Activated CD8-positive, alpha-beta memory T cell treated with anti-CD3 and anti-CD28 coated beads for 1 hour (primary cell): ENCODE data around the gene COX20.
"Not testable (repeated sequence)": the region's sequence is repeated elsewhere in the genome, so short reads cannot be mapped to it uniquely, and the experiment has no call there.

ENCODE experiments used
- DNase-seq, 2 donors: peaks; one replicate each; pipeline ENCODE4 v3.0.0-alpha.2; 2020; ENCODE audit warnings: low read depth in 1 of 2; ENCODE audit errors: extremely low read depth in 1 of 2

Gene COX20, protein sequence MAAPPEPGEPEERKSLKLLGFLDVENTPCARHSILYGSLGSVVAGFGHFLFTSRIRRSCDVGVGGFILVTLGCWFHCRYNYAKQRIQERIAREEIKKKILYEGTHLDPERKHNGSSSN

DNA sequence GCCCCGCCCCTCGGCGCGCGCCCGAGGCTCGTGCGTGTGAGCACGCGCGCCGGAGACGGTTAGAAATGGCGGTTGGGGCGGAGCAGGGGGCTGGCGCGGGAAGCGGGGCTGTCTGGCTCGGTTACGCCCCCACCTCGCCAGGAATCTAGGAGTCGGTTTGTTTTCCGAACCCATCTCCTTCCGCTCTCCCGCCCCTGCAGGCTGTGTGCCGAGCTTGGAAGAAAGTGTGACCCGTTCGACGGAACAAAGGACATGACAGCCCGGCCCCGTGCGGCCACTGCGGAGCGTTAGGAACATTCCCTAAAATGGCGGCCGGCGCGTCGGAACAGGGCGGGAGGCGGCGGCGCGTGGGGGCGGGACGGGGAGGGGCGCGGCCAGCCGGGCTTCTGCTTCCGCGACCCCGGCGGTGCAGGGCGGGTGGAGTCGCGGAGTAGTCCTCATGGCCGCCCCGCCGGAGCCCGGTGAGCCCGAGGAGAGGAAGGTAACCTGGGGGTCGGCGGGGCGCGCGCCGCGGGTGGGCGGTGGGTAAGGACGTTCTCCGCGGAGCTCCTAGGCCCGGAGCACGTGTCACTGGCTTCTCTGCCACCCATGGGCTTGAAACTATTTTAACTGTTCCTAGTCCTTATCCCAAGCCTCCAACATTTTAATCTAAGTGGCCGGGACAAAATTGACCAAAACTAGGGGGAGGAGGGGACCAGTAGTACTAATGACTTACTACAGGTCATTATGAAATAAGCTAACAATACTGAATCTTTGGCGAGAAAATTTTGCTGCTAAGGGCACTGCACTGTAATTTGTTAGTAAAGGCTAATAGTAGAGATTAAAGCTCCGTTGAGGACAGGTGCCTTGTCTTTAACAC lies at the start of gene COX20:
COX20 (plus strand) TSS at position 383 of the 859 bp plus-strand sequence; CDS start at position 440, 57 bp downstream.
- peak; percentile 69 to 85 for DNase-seq

DNA sequence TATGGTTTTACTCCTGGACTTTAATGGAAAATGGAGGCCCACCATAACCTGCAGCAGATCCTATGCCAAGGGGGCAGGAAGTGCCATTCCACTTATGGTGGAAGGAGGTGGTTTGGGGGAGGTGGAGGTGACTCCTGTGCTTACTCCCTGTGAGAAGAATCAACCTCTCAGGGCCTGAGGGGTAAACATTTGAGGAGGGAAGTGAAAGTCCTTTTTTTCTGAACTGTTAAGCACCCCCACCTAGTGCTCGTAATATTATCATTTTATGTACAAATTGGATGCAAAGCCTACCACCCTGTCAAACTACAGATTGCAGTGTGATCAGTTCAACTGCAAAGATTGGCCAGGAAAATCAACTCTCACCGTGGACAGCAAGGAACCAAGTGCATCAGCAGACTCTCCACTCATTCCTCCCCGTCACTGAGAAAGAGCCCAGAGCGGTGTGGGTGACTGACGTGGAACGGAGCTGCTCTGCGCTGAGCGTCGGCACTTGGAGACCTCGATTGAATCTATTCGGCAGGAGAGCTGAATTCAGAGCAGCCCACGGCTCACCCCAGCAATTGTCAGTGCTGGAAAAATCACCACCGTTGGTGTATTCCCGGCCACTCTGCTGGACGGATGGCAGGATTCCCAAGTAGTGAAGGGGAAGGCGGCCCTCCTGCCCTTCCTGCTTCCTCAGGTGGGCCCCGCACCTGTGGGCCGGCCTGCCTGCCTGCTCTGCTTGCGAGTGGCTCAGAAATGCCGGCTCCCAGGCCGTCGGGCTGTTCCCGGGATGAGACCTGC lies 46.8 kb upstream of the COX20 start:
- no peak for DNase-seq

DNA sequence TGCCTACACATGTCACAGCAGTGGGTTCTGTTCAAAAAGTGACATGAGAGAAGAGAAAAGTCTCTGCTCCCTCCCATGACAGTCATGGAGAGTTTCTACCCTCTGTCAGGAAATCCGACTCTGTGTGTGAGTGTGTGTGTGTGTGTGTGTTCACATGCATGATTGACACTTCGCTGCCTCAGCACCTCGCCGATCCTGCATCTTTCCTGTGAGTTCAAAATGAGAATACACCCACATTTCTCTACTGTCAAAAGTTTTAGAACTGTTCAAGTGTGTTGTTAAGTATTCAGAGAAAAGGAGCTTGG lies 46.2 kb upstream of the COX20 start:
- DNase-seq: no peak

DNA sequence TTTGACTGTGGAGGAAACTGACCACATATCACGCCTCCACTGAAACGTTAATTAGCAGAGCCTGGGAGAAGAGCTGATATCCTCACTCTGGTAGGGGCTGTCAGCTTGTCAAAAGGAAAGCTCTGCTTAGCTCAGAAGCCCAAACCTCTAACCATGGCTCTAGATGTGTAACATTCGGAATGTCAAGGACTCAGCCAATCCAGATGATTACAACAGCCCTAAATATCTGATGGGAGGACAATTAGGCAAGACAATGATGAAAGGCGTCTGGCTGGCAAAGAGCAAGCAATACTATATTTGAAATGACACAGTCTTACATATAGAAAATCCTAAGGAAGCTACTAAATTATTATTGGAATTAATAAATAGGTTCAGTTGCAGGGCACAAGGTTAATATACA lies 45.7 kb upstream of the COX20 start:
- DNase-seq: no peak

DNA sequence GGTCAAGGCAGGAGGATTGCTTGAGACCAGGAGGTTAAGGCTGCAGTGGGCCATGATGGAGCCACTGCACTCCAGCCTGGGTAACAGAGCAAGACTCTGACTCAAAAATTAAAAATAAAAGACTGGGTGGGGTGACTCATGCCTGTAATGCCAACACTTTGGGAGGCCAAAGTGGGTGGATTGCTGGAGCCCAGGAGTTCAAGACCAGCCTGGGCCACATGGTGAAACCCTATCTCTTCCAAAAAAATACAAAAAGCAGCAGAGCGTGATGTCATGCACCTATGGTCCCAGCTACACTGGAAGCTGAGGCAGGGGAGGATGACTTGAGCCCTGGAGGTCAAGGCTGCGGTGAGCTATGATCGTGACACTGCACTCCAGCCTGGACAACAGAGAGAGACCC lies 44.4 kb upstream of the COX20 start:
- DNase-seq: no peak

DNA sequence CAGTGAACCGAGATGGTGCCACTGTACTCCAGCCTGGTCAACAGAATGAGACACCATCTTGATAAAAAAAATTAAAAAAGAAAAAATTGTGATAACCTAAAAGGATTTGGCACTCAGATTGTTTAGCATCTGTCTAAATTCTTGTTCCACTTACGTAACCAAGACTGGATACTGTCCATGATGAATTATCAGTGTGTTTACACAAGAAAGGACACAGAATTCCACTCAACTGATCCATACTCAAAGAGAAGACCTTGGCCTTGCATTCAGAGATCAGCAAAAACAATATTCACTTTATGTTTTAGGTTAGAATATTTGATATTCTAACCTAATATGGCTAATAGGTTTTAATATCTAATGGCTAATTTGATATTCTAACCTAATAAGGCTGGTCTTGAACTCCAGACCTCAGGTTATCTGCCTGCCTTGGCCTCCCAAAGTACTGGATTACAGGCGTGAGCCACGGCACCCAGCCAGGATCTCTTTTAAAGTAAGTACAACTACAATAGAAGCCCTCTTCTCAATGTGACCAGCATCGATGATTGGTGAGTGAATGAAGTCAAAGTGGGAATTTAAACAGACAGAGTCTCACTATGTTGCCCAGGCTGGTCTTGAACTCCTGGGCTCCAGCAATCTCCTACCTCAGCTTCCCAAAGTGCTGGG lies 43.1 kb upstream of the COX20 start:
- DNase-seq: no peak

DNA sequence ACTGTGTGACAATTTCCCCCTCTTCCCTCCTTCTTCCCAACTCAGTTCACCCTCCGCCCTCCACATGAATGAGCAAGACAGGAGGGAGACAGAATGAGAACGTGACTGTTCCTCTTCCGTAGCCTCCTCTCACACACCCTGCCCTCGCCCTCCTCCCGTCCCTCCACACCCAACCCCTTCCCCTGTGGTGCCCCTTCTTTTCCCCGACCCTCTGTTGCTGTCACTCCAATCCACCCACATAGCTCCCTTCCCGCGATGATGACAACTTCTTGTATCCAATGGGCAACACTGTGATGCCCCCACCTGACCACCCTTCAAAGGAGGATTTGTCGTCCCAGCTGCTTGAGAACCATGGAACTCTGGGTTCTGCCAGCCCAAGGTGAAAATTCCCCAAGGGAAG lies 41.4 kb upstream of the COX20 start:
- no peak for DNase-seq

DNA sequence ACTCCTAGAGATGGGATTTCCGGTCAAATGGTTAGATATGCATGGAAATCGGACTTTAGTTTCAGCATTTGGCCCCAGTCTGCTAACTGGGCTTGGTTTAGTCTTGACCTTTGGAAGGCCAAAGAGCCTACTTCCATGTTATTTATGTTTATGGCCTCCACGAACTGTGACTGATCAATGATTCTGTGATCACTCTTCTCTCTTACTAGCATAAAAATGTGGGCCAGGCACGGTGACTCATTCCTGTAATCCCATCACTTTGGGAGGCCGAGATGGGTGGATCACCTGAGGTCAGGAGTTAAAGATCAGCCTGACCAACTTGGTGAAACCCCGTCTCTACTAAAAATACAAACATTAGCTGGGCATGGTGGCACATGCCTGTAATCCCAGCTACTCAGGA lies 40.9 kb upstream of the COX20 start:
- DNase-seq: not testable (repeated sequence)

DNA sequence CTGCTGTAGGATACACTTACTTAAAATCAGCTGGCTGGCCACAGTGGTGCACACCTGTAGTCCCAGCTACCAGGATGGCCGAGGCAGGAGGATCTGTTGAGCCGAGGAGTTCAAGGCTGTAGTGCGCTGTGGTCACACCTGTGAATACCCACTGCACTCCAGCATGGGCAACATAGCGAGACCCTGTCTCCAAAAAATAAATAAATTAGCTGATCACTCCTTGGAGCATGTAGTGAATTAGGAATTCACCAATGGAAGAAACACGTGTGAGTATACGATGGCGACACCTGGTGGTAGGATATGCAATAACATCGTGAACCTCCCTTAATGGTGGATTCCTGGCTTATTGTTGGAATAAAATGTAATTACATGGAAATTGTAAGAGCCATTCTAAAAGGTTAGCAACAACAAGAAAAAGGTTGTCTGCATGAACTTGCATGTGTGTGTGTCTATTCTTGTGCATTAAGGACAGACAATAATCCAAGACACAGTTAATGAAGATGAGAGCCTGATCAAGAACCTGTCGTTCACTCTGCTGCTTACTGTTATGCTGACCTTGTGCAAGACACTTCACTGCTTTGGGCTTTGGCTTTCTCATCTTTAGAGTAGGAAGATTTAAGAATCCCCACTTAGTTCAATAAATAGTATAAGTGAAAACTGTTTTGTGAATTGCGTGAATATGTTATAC lies 38.6 kb upstream of the COX20 start:
- peak; percentile 17 to 33 for DNase-seq

DNA sequence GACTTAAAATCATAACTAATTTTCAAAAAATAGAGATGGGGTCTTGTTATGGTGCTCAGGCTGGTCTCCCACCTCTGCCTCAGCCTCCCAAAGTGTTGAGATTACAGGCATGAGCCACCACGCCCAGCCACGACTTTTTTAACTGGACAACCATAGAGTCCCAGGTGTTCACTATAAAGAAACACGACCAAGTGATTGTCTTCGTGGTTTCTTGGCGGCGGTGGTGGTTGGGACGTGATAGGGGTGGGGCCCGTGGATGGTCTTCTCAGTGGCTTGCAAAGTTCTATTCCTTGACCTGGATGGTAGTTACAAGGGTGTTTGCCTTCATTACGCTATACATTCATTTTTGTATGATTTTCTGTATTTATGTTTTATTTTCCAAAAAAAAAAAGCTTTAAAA lies 34.6 kb upstream of the COX20 start:
- no peak for DNase-seq

DNA sequence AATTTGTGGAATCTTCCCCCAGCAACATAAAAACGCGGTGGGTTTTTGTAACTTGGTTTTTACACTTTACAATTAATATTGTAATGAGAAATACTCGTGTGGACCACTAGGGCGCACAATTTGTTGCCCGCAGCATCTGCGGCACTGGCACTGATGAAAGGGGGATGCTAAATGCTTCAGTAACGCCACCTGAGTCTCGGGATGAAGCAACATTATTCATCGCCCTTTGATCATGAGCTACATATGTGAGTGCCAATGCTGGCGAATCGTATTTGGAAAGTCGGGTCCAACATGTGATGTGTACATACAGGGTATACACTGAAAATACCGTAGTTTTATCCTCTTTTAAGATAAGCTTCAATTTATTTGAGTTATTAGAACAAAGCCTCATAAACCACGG lies 34.2 kb upstream of the COX20 start:
- DNase-seq: peak; percentile 12 to 15

DNA sequence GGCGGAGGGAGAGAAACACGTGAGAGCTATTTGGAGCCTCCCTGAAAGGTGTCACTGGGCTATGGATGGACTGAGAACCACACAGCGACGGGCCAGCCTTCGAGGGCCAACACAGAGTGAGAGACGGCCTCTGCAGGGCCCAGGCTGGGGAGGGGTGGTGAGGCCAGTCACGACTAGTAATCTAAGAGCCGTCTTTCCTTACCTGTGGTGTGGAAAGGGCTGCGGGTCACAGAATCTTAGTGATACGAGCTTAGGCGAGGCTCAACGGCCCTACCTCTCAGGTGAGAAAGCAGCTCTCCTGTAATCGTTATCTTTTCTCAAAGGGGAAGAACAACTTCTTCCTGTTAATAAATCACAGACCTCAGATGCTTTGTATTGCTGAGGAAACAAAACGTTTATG lies 33.4 kb upstream of the COX20 start:
- DNase-seq: no peak

DNA sequence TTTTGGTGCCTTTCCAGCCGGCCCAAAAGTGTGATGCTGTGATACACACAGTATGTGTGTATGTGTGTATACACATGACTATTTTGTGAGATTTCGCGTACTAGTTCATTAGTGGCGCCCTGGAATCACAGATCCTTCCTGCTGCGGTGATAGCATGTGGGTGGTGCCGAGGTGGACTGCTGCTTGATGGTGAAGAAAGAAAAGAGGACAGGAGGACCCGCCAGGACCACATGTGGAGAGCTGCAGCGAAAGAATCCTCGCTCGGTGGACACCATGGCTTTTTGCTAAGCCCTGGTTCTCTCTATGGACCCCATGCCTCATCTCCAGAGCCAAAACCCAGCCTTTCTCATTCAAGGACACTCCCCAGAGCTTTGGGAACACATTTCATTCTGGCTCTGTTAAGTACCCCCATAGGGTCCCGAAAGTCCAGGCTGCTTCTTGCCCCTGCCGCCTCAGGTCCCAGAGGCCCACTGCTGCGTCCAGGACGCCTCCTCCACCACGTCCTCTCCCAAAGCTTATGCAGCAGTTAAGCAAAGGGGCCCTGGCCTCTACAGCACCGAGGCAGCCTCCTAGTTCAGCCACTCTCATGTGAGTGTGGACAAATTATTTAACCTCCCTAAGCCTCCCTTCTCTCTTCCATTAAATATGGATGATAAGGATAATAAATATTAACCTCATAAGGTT lies 32.8 kb upstream of the COX20 start:
- DNase-seq: no peak

DNA sequence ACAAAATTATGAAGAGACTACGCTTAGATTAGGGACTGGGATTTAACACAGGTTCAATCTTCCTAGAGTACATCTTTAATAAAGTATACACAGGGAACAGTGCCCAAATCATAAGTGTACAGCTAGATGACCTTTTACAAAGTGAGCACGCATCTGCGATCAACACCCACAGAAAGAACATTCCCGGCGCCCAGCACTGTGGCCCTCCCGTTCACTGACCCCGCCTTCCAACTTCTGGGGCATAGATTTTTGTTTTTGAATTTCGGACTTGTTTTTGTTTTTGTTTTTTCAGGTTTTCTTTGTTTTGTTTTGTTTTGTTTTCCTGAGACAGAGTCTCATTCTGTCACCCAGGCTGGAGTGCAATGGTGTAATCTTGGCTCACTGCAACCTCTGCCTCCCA lies 30.6 kb upstream of the COX20 start:
- no peak for DNase-seq

DNA sequence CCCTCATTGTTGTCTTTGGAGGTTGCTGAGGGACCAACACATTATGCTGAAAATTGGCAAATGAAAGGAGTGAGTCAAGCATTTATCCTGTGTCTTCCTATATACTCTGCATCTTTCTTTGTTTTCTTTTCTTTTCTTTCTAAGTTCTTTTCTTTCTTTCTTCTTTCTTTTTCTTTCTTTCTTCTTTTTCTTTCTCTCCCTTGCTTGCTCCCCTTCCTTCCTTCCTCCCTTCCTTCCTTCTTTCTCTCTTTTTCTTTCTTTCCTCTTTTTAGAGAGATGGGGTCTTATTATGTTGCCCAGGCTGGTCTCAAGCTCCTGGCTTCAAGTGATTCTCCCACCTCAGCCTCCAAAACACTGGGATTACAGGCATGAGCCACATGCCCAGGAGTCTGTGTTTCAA lies 28.3 kb upstream of the COX20 start:
- no peak for DNase-seq

DNA sequence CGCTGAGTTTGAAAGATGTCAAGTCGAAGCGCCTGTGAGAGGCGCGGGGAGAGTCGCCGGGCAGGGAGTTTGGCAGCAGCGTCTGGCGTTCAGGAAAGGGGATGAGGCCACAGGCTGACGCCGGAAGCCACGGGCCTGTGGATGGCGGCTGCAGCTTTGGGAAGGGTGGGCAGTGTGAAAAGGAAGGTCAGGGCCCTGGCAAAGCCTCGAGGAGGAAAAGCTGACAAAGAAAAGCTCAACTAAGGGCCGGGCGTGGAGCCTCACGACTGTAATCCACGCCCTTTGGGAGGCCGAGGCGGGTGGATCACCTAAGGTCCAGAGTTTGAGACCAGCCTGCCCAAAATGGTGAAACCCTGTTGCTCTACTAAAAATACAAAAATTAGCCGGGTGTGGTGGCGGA lies 25.2 kb upstream of the COX20 start:
- DNase-seq: no peak

DNA sequence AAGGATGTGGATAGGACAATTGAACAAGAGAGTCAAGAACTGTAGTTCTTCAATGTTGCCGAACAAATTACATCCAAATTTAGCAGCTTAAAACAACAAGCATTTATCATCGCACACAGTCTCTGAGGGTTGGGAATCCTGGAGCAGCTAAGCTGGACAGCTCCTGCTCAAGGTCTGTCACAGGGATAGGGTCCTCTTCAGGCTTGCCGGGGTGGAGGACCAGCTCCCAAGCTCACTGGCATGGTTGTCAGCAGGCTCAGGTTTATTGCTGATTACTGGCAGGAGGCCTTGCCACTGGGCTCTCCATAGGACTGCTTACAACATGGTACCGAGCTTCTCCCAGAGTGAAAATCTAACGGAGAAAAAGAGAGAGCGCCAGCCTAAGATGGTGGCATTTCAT lies 22.1 kb upstream of the COX20 start:
- no peak for DNase-seq

DNA sequence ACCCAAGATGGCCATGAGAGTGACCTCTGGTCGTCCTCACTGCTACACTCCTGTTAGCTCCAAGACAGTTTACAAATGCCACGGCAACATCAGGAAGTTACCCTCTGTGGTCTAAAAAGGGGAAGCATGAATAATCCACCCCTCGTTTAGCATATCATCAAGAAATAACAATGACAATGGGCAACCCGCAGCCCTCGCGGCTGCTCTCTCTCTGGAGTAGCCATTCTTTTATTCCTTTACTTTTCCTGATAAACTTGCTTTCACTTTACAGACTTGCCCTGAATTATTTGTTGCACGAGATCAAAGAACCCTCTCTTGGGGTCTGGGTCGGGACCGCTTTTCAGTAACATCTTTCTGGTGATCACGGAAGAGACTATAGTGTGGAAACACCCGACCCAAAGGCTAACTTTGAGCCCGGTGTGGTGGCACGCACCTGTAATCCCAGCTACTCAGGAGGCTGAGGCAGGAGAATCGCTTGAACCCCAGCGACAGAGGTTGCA lies 19.8 kb upstream of the COX20 start:
- DNase-seq: no peak

DNA sequence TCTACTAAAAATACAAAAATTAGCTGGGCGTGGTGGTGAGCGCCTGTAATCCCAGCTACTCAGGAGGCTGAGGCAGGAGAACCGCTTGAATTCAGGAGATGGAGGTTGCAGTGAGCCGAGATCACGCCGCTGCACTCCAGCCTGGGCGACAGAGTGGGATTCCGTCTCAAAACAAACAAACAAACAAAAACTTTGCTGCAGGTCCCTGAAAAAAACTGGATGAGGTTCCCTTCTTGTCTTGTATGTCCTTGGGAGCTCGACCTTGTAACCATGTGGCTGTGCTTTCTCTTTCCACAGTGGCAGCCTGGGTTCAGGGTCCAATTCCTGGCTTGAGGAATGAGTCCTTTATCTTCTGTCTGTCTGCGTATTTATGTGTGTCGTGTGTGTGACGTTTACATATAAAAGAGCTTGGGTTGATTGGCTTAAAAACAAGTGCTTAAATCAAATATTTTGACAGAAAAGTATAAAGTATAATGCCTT lies 18.0 kb upstream of the COX20 start:
- DNase-seq: no peak

DNA sequence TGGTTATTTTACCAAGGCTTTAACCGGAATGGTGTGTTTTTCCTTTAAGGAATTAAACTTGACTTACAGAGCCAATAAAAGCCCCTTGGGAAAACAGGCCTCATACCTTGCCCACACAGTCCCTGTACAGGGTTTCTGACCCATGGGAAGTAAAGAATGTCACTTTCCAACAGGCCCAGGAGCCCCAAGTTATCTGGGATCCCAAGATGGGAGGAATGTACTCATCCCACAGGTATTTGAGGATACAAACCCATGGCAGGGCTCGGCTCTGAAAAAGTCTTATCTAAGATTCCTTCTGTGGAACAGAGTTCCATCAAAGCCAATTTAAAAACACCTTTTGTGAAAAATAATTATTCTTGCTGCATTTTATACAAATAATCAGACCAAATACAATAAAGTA lies 15.3 kb upstream of the COX20 start:
- no peak for DNase-seq
